NK-92 (cell line): ENCODE data around the gene TOPBP1.
"Not testable (repeated sequence)": the region's sequence is repeated elsewhere in the genome, so short reads cannot be mapped to it uniquely, and the experiment has no call there.

Experiments used
- DNase-seq: peaks from one replicate; lab custom pipeline; 2025; ENCODE audit not compliant: unreplicated experiment; lab: John Stamatoyannopoulos, UW

Gene TOPBP1

GRCh38 chr3:133661454-133662277, at the start of gene TOPBP1:
Gene TOPBP1, minus strand, starts transcription at chr3:133661941. Its CDS starts 814 bp downstream, at chr3:133661127.
- DNase-seq = peak; percentile 22

GRCh38 chr3:133711013-133711412, 49.3 kb upstream of the TOPBP1 start:
- DNase-seq = no peak

- DNase-seq = no peak
These were observed 47.5 kb upstream of the TOPBP1 start for GRCh38 chr3:133709139-133709750.

- DNase-seq = no peak
These were observed 44.3 kb upstream of the TOPBP1 start for GRCh38 chr3:133706033-133706432.

GRCh38 chr3:133703915-133704314, 42.2 kb upstream of the TOPBP1 start:
- no peak for DNase-seq

GRCh38 chr3:133701435-133702358, 40.0 kb upstream of the TOPBP1 start:
- DNase-seq = no peak

GRCh38 chr3:133700351-133700750, 38.6 kb upstream of the TOPBP1 start:
- no peak for DNase-seq

- no peak for DNase-seq
These were observed 38.2 kb upstream of the TOPBP1 start for GRCh38 chr3:133699903-133700302.

GRCh38 chr3:133699467-133699866, 37.7 kb upstream of the TOPBP1 start:
- no peak for DNase-seq

GRCh38 chr3:133697960-133698359, 36.2 kb upstream of the TOPBP1 start:
- no peak for DNase-seq

- DNase-seq = no peak
These were observed 33.9 kb upstream of the TOPBP1 start for GRCh38 chr3:133695560-133696171.

GRCh38 chr3:133694288-133695268, 32.8 kb upstream of the TOPBP1 start:
- no peak for DNase-seq

GRCh38 chr3:133693821-133694220, 32.1 kb upstream of the TOPBP1 start:
- no peak for DNase-seq

GRCh38 chr3:133692759-133693158, 31.0 kb upstream of the TOPBP1 start:
- DNase-seq = no peak

GRCh38 chr3:133691273-133692107, 29.7 kb upstream of the TOPBP1 start:
- DNase-seq = no peak

- not testable (repeated sequence) for DNase-seq
These were observed 16.3 kb upstream of the TOPBP1 start for GRCh38 chr3:133677993-133678392.

GRCh38 chr3:133676336-133677118, 14.8 kb upstream of the TOPBP1 start:
- no peak for DNase-seq
